H1 (cell line): ENCODE data around the gene TYSND1.
A peak's percentile ranks its signal among the peaks of the same experiment; 100 is the strongest.

Experiments used
- CTCF ChIP-seq, 3 experiments: IDR thresholded peaks; 1 replicate in 2 of 3; 2 replicates in 1 of 3; pipeline versions ENCODE4 v1.5.1 to v1.6.1; 2011; ENCODE audit warnings: low read length in 3 of 3, mild to moderate bottlenecking in 3 of 3, inconsistent platforms in 2 of 3, low read depth in 1 of 3, moderate library complexity in 1 of 3; ENCODE audit not compliant: insufficient read depth in 1 of 3; ENCODE audit errors: control extremely low read depth in 1 of 3
- EGR1 ChIP-seq: IDR thresholded peaks from 2 replicates; pipeline ENCODE4 v1.6.1; 2011; ENCODE audit warnings: low read depth, low read length, borderline replicate concordance
- EP300 ChIP-seq, 2 experiments: IDR thresholded peaks; 1 replicate in 1 of 2; 2 replicates in 1 of 2; pipeline ENCODE4 v1.6.1; 2011 to 2012; ENCODE audit warnings: low read depth in 2 of 2, low read length in 2 of 2, mild to moderate bottlenecking in 2 of 2, borderline replicate concordance in 1 of 2, inconsistent platforms in 1 of 2, moderate library complexity in 1 of 2
- EZH2 ChIP-seq: fragments of 200-600 bp; sonication (generic); IDR thresholded peaks from 2 replicates; pipeline ENCODE4 v1.7.1; 2012; ENCODE audit warnings: low read depth, mild to moderate bottlenecking, moderate library complexity, low read length, inconsistent platforms; ENCODE audit not compliant: severe bottlenecking
- GABPA ChIP-seq: IDR thresholded peaks from 2 replicates; pipeline ENCODE4 v1.6.1; 2011; ENCODE audit warnings: mild to moderate bottlenecking, low read length, moderate library complexity, borderline replicate concordance; ENCODE audit not compliant: insufficient read depth
- GTF2F1 ChIP-seq: IDR thresholded peaks from 2 replicates; pipeline ENCODE4 v1.6.1; 2012; ENCODE audit warnings: low read depth, low read length, improper control_type of control experiment, borderline replicate concordance
- HDAC6 ChIP-seq: IDR thresholded peaks from one replicate; pipeline ENCODE4 v1.7.1; 2012; ENCODE audit warnings: low read depth, mild to moderate bottlenecking, inconsistent platforms, low read length, moderate library complexity
- KDM4A ChIP-seq: IDR thresholded peaks from one replicate; pipeline ENCODE4 v1.7.1; 2012; ENCODE audit warnings: low read depth, mild to moderate bottlenecking, moderate library complexity, low read length, inconsistent platforms; ENCODE audit not compliant: severe bottlenecking
- RAD21 ChIP-seq, 2 experiments: IDR thresholded peaks in 1 of 2; conservative IDR thresholded peaks in 1 of 2; 2 replicates each; pipeline ENCODE4 v1.6.1; 2011; ENCODE audit warnings: low read depth in 2 of 2, low read length in 2 of 2, improper control_type of control experiment in 1 of 2, inconsistent platforms in 1 of 2, mild to moderate bottlenecking in 1 of 2, moderate library complexity in 1 of 2
- TBP ChIP-seq: IDR thresholded peaks from 2 replicates; pipeline ENCODE4 v1.6.1; 2011; ENCODE audit warnings: low read depth, low read length, improper control_type of control experiment
- TEAD4 ChIP-seq: IDR thresholded peaks from 2 replicates; pipeline ENCODE4 v1.6.1; 2012; ENCODE audit warnings: low read depth, low read length, inconsistent platforms, mixed read lengths
- USF2 ChIP-seq: IDR thresholded peaks from 2 replicates; pipeline ENCODE4 v1.6.1; 2011; ENCODE audit warnings: low read length, improper control_type of control experiment

GRCh38 chr10:70114902-70115301 is 31.6 kb downstream of the TYSND1 start:
- TF ChIP-seq CTCF (IDR thresholded peaks at IDR 0.05; ENCODE audit: control extremely low read depth in 1 of 3, insufficient read depth in 1 of 3, low read depth in 1 of 3, low read length in 3 of 3) = peak; percentile 20 to 39 (median 27); a peak in 2 of 4 replicates
- no peak for TF ChIP-seq TEAD4
- TF ChIP-seq KDM4A = no peak
- TF ChIP-seq EZH2 = no peak
- no peak for TF ChIP-seq GTF2F1
- no peak; a peak in 1 of 4 replicates for TF ChIP-seq RAD21 (IDR thresholded peaks at IDR 0.05 in 1 of 2, conservative IDR thresholded peaks at IDR 0.05 in 1 of 2; ENCODE audit: low read depth in 2 of 2, low read length in 2 of 2)
- no peak for TF ChIP-seq HDAC6
- no peak for TF ChIP-seq USF2
- no peak for TF ChIP-seq TBP
- TF ChIP-seq GABPA = no peak
- no peak for TF ChIP-seq EP300 (IDR thresholded peaks at IDR 0.05; ENCODE audit: borderline replicate concordance in 1 of 2, low read depth in 2 of 2, low read length in 2 of 2)
- no peak for TF ChIP-seq EGR1
